Breast epithelium (tissue), 4 donors: ENCODE data around the gene ATP6AP1. TPM values are rescaled to one million over a fixed set of nuclear protein-coding genes. Genes with fewer than 3 reads are reported as not detected.
A peak's percentile ranks its signal among the peaks of the same experiment; 100 is the strongest.

ENCODE experiments used
- DNase-seq, 2 donors: peaks; one replicate each; pipeline ENCODE4 v3.0.0-alpha.2; 2019; ENCODE audit warnings: low spot score in 2 of 2
- H3K27ac ChIP-seq, 2 donors: fragments of 200-600 bp; sonication (generic) in 1 of 2; one replicate each; pipeline ENCODE4 v1.5.1; 2016 to 2019; ENCODE audit warnings: mild to moderate bottlenecking in 1 of 2
- H3K27me3 ChIP-seq, 2 donors: fragments of 200-600 bp; sonication (generic) in 1 of 2; one replicate each; pipeline versions ENCODE4 v1.5.1 to v1.6.0; 2017 to 2019; ENCODE audit warnings: control low read depth in 1 of 2, mild to moderate bottlenecking in 1 of 2
- H3K36me3 ChIP-seq: fragments of 200-600 bp; one replicate; pipeline ENCODE4 v1.5.1; 2019
- H3K4me1 ChIP-seq, 2 donors: fragments of 200-600 bp; sonication (generic); one replicate each; pipeline ENCODE4 v1.5.1; 2016 to 2019; ENCODE audit warnings: control low read depth in 1 of 2
- H3K4me3 ChIP-seq, 3 donors: fragments of 200-600 bp; sonication (generic); 1 replicate in 2 of 3; 2 replicates in 1 of 3; pipeline ENCODE4 v1.5.1; 2016 to 2019; ENCODE audit warnings: mild to moderate bottlenecking in 3 of 3, moderate library complexity in 2 of 3
- H3K9me3 ChIP-seq, 2 donors: fragments of 200-600 bp; sonication (generic) in 1 of 2; one replicate each; pipeline ENCODE4 v1.5.1; 2016 to 2019; ENCODE audit warnings: control low read depth in 1 of 2
- CTCF ChIP-seq, 3 donors: fragments of 450-650 bp; IDR thresholded peaks; one replicate each; pipeline ENCODE4 v1.5.1; 2016 to 2017; ENCODE audit warnings: antibody characterized with exemption in 3 of 3, mild to moderate bottlenecking in 3 of 3, moderate library complexity in 3 of 3
- POLR2A ChIP-seq: fragments of 450-650 bp; IDR thresholded peaks from one replicate; pipeline ENCODE4 v1.6.1; 2016; ENCODE audit warnings: antibody characterized with exemption, mild to moderate bottlenecking, moderate library complexity
- POLR2AphosphoS5 ChIP-seq, 3 donors: sonication (generic); formaldehyde crosslinking; IDR thresholded peaks; one replicate each; pipeline ENCODE4 v1.6.1; 2017; ENCODE audit warnings: antibody characterized with exemption in 3 of 3
- intact Hi-C: fragments of 100-400 bp; cut with DNase I; formaldehyde crosslinking; loops from one replicate; pipeline ENCODE4 v1.15.1; 2023; ENCODE audit warnings: low total_unique reads
- total RNA-seq, 3 donors: library from RNA; depleted of rRNA; stranded (reverse); fragments of >200 nt; gene quantifications; one replicate each; pipeline ENCODE4 v1.1.0, GENCODE V29; 2016

ATP6AP1 gene
- total RNA-seq, 3 donors from 2014 or later, result 31.5 to 57.1 (median 34.8) TPM

GRCh38 chrX:154430916-154431315 lies 2.4 kb downstream of the ATP6AP1 start:
- no peaks in the 10 kb centered on the region for H3K9me3 ChIP-seq
- no peaks in the 10 kb centered on the region for H3K4me1 ChIP-seq
- peaks cover 0 to 36% of the 10 kb centered on the region in 2 donors for H3K27me3 ChIP-seq
- no peak for DNase-seq
- H3K36me3 ChIP-seq, result no peaks in the 10 kb centered on the region
- peak overlapping the region in 1 of 3 donors; percentile 11 for H3K4me3 ChIP-seq
- TF ChIP-seq POLR2A (no peak), CTCF (IDR thresholded peaks at IDR 0.05) (no peak), POLR2AphosphoS5 (IDR thresholded peaks at IDR 0.05) (no peak)
- intact Hi-C loops, result no loop called here
- H3K27ac ChIP-seq, result peak overlapping the region; percentile 30 to 58

GRCh38 chrX:154431341-154431740 lies 2.9 kb downstream of the ATP6AP1 start:
- H3K36me3 ChIP-seq, result no peaks in the 10 kb centered on the region
- TF ChIP-seq POLR2A, result no peak
- no peak for TF ChIP-seq POLR2AphosphoS5 (IDR thresholded peaks at IDR 0.05)
- TF ChIP-seq CTCF (IDR thresholded peaks at IDR 0.05), result no peak
- H3K4me3 ChIP-seq, result no peak overlapping the region
- intact Hi-C loops, result no loop called here
- peak overlapping the region; percentile 30 to 58 for H3K27ac ChIP-seq
- H3K27me3 ChIP-seq, result peaks cover 0 to 36% of the 10 kb centered on the region in 2 donors
- no peaks in the 10 kb centered on the region for H3K9me3 ChIP-seq
- no peak for DNase-seq
- no peaks in the 10 kb centered on the region for H3K4me1 ChIP-seq

- TF ChIP-seq POLR2A (no peak), POLR2AphosphoS5 (IDR thresholded peaks at IDR 0.05) (no peak), CTCF (IDR thresholded peaks at IDR 0.05) (no peak)
- no peak for DNase-seq
- H3K4me1 ChIP-seq, result no peaks in the 10 kb centered on the region
- H3K36me3 ChIP-seq, result no peaks in the 10 kb centered on the region
- H3K4me3 ChIP-seq, result no peak overlapping the region
- intact Hi-C loops, result no loop called here
- peak overlapping the region in 1 of 2 donors; percentile 58 for H3K27ac ChIP-seq
- peaks cover 0 to 36% of the 10 kb centered on the region in 2 donors for H3K27me3 ChIP-seq
- H3K9me3 ChIP-seq, result no peaks in the 10 kb centered on the region
Observed at GRCh38 chrX:154432210-154432609, 3.7 kb downstream of the ATP6AP1 start.

GRCh38 chrX:154433605-154434004 lies 5.1 kb downstream of the ATP6AP1 start:
- peaks cover 0 to 38% of the 10 kb centered on the region in 2 donors for H3K27me3 ChIP-seq
- no peaks in the 10 kb centered on the region for H3K36me3 ChIP-seq
- no peaks in the 10 kb centered on the region for H3K9me3 ChIP-seq
- no peak for DNase-seq
- intact Hi-C loops, result no loop called here
- no peak for TF ChIP-seq CTCF (IDR thresholded peaks at IDR 0.05)
- no peak for TF ChIP-seq POLR2AphosphoS5 (IDR thresholded peaks at IDR 0.05)
- TF ChIP-seq POLR2A, result no peak
- H3K27ac ChIP-seq, result no peak overlapping the region
- no peak overlapping the region for H3K4me3 ChIP-seq
- H3K4me1 ChIP-seq, result no peaks in the 10 kb centered on the region

- Histone ChIP-seq H3K27ac (no peak overlapping the region), H3K27me3 (peaks cover 0 to 38% of the 10 kb centered on the region in 2 donors), H3K4me3 (no peak overlapping the region), H3K9me3 (no peaks in the 10 kb centered on the region), H3K36me3 (no peaks in the 10 kb centered on the region), H3K4me1 (no peaks in the 10 kb centered on the region)
- intact Hi-C loops, result no loop called here
- no peak for DNase-seq
- TF ChIP-seq POLR2A, result no peak
- no peak for TF ChIP-seq CTCF (IDR thresholded peaks at IDR 0.05)
- no peak for TF ChIP-seq POLR2AphosphoS5 (IDR thresholded peaks at IDR 0.05)
Observed at GRCh38 chrX:154434394-154435168, 6.1 kb downstream of the ATP6AP1 start.
